Liver (tissue), 9 donors: ENCODE measurements around the gene PPM1D. TPM values are rescaled to one million over a fixed set of nuclear protein-coding genes. Genes with fewer than 3 reads are reported as not detected.

Source experiments
- DNase-seq: peaks from one replicate; pipeline ENCODE4 v3.0.0-alpha.2; 2017; ENCODE audit warnings: low spot score
- H3K27ac ChIP-seq, 2 donors: one replicate each; pipeline ENCODE4 v1.7.0; 2013; ENCODE audit warnings: inconsistent platforms in 2 of 2, low read length in 2 of 2, control low read depth in 1 of 2, low read depth in 1 of 2, mild to moderate bottlenecking in 1 of 2
- H3K27me3 ChIP-seq, 4 donors: one replicate each; pipeline versions ENCODE4 v1.6.1 to v1.7.0; 2013; ENCODE audit warnings: low read length in 3 of 4, inconsistent platforms in 1 of 4, mild to moderate bottlenecking in 1 of 4, moderate library complexity in 1 of 4; ENCODE audit not compliant: control insufficient read depth in 4 of 4, insufficient read depth in 4 of 4
- H3K36me3 ChIP-seq, 4 donors: one replicate each; pipeline versions ENCODE4 v1.6.1 to v1.7.0; 2013; ENCODE audit warnings: low read length in 3 of 4, mild to moderate bottlenecking in 3 of 4, low read depth in 1 of 4, moderate library complexity in 1 of 4; ENCODE audit not compliant: control insufficient read depth in 4 of 4, insufficient read depth in 3 of 4
- H3K4me1 ChIP-seq, 4 donors: one replicate each; pipeline versions ENCODE4 v1.6.1 to v1.7.0; 2013; ENCODE audit warnings: low read length in 3 of 4, mild to moderate bottlenecking in 3 of 4, moderate library complexity in 1 of 4; ENCODE audit not compliant: control insufficient read depth in 4 of 4, insufficient read depth in 4 of 4
- H3K4me3 ChIP-seq, 3 donors: one replicate each; pipeline versions ENCODE4 v1.6.1 to v1.7.0; 2013; ENCODE audit warnings: low read length in 3 of 3, control low read depth in 1 of 3, low read depth in 1 of 3, mild to moderate bottlenecking in 1 of 3
- H3K9ac ChIP-seq, 2 donors: one replicate each; pipeline ENCODE4 v1.7.0; 2013; ENCODE audit warnings: low read length in 2 of 2, mild to moderate bottlenecking in 2 of 2, moderate library complexity in 2 of 2, control low read depth in 1 of 2, low read depth in 1 of 2
- H3K9me3 ChIP-seq, 4 donors: one replicate each; pipeline versions ENCODE4 v1.6.1 to v1.7.0; 2013; ENCODE audit warnings: low read length in 3 of 4; ENCODE audit not compliant: control insufficient read depth in 4 of 4
- CTCF ChIP-seq: fragments of 150-350 bp; IDR thresholded peaks from 2 replicates; pipeline ENCODE4 v1.5.1; 2017; ENCODE audit warnings: improper control_type of control experiment, low read depth, low read length; ENCODE audit not compliant: missing input control
- EGR1 ChIP-seq, 2 donors: IDR thresholded peaks; 2 replicates each; pipeline ENCODE4 v1.6.1; 2016 to 2018; ENCODE audit warnings: antibody characterized with exemption in 2 of 2, low read depth in 2 of 2
- FOXA1 ChIP-seq: IDR thresholded peaks from 2 replicates; pipeline ENCODE4 v1.6.1; 2016; ENCODE audit warnings: antibody characterized with exemption
- FOXA2 ChIP-seq: IDR thresholded peaks from 2 replicates; pipeline ENCODE4 v1.6.1; 2016; ENCODE audit warnings: antibody characterized with exemption
- GABPA ChIP-seq, 2 donors: IDR thresholded peaks in 1 of 2; conservative IDR thresholded peaks in 1 of 2; 2 replicates each; pipeline ENCODE4 v1.6.1; 2016; ENCODE audit warnings: antibody characterized with exemption in 2 of 2, mild to moderate bottlenecking in 1 of 2, moderate library complexity in 1 of 2
- HNF4A ChIP-seq, 2 donors: conservative IDR thresholded peaks; 2 replicates each; pipeline ENCODE4 v1.6.1; 2016; ENCODE audit warnings: antibody characterized with exemption in 2 of 2, mild to moderate bottlenecking in 2 of 2
- HNF4G ChIP-seq: IDR thresholded peaks from 2 replicates; pipeline ENCODE4 v1.6.1; 2016; ENCODE audit warnings: antibody characterized with exemption
- JUND ChIP-seq, 2 donors: IDR thresholded peaks; 2 replicates each; pipeline ENCODE4 v1.6.1; 2016; ENCODE audit warnings: antibody characterized with exemption in 2 of 2
- NR2F2 ChIP-seq: IDR thresholded peaks from 2 replicates; pipeline ENCODE4 v1.6.1; 2016; ENCODE audit warnings: antibody characterized with exemption
- RAD21 ChIP-seq, 2 donors: IDR thresholded peaks; 2 replicates each; pipeline ENCODE4 v1.6.1; 2016; ENCODE audit warnings: antibody characterized with exemption in 2 of 2, mild to moderate bottlenecking in 2 of 2
- REST ChIP-seq: IDR thresholded peaks from 2 replicates; pipeline ENCODE4 v1.6.1; 2016; ENCODE audit warnings: antibody characterized with exemption, mild to moderate bottlenecking
- RXRA ChIP-seq, 2 donors: IDR thresholded peaks; 2 replicates each; pipeline ENCODE4 v1.6.1; 2017 to 2018; ENCODE audit warnings: antibody characterized with exemption in 2 of 2, mild to moderate bottlenecking in 1 of 2
- SP1 ChIP-seq: IDR thresholded peaks from 2 replicates; pipeline ENCODE4 v1.6.1; 2018; ENCODE audit warnings: antibody characterized with exemption, mild to moderate bottlenecking
- TAF1 ChIP-seq: conservative IDR thresholded peaks from 2 replicates; pipeline ENCODE4 v1.6.1; 2016; ENCODE audit warnings: antibody characterized with exemption, mild to moderate bottlenecking
- YY1 ChIP-seq: IDR thresholded peaks from 2 replicates; pipeline ENCODE4 v1.6.1; 2016; ENCODE audit warnings: antibody characterized with exemption, mild to moderate bottlenecking
- WGBS: extraction: QIAGEN DNeasy Blood & Tissue Kit; methylation state at CpG from one replicate; pipeline ENCODE4 v1.1.7; 2013; 5-methylcytosine and 5-hydroxymethylcytosine counted together
- polyA plus RNA-seq, 2 donors: library from polyadenylated mRNA; stranded (reverse) in 1 of 2; unstranded in 1 of 2; fragments of 200-250 nt in 1 of 2; fragments of >200 nt in 1 of 2; fragmentation: Nextera tagmentation in 1 of 2; extraction: Ambion mirVana in 1 of 2; gene quantifications; one replicate each; pipeline versions ENCODE4 v1.2.1 to v1.2.3, GENCODE V29; 2013 to 2015
- total RNA-seq, 2 donors: library from RNA; depleted of rRNA; stranded (reverse); fragments of >200 nt; gene quantifications; one replicate each; pipeline ENCODE4 v1.2.3, GENCODE V29; 2014
- TF ChIP-seq, protein P1 (sequence below): IDR thresholded peaks from 2 replicates; pipeline ENCODE4 v1.6.1; 2016; ENCODE audit warnings: antibody characterized with exemption
- TF ChIP-seq, protein P2 (sequence below): IDR thresholded peaks from 2 replicates; pipeline ENCODE4 v1.6.1; 2016; ENCODE audit warnings: antibody characterized with exemption
- TF ChIP-seq, protein P3 (sequence below): IDR thresholded peaks from 2 replicates; pipeline ENCODE4 v1.6.1; 2016; ENCODE audit warnings: antibody characterized with exemption
- donor health status: healthy.
- donor health status: healthy.
- donor health status: healthy.
- donor health status: healthy.
- donor health status: healthy.

PPM1D gene
- total and polyA plus RNA-seq, 4 donors = 2.0 to 8.7 (median 5.0) TPM

DNA sequence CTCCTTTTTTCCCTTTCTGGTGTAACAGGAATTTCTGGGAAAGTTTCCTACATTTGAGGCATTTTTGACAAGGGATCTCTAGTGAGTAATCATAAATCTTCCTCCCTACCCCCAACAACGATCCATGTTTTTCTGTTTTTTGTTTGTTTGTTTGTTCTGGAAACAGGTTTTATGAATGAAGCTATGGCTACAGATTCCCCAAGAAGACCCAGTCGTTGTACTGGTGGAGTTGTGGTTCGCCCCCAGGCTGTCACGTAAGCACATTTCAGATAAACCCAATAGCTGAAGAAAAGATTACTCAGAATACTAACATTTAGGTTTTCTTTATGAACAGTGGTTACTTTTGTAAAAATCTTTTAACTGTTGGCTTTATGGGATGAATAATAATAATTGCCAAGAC lies 79.3 kb downstream of the PPM1D start:
- WGBS = 91% methylated on average over 4 of the region's 4 CpGs
- Histone ChIP-seq H3K27ac (no peak overlapping the region), H3K4me3 (no peak overlapping the region), H3K4me1 (peaks cover 0 to 15% (median 7%) of the 10 kb centered on the region in 4 donors), H3K36me3 (peaks cover 2 to 8% (median 6%) of the 10 kb centered on the region in 4 donors), H3K9ac (no peak overlapping the region), H3K9me3 (no peaks in the 10 kb centered on the region), H3K27me3 (no peaks in the 10 kb centered on the region)
- DNase-seq = no peak
- no peak for TF ChIP-seq RXRA (IDR thresholded peaks at IDR 0.05)
- TF ChIP-seq, protein P1, sequence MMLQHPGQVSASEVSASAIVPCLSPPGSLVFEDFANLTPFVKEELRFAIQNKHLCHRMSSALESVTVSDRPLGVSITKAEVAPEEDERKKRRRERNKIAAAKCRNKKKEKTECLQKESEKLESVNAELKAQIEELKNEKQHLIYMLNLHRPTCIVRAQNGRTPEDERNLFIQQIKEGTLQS = no peak
- TF ChIP-seq YY1 = no peak
- TF ChIP-seq JUND (IDR thresholded peaks at IDR 0.05) = no peak
- TF ChIP-seq, protein P2, sequence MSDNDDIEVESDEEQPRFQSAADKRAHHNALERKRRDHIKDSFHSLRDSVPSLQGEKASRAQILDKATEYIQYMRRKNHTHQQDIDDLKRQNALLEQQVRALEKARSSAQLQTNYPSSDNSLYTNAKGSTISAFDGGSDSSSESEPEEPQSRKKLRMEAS = no peak
- no peak for TF ChIP-seq TAF1
- TF ChIP-seq CTCF = no peak

DNA sequence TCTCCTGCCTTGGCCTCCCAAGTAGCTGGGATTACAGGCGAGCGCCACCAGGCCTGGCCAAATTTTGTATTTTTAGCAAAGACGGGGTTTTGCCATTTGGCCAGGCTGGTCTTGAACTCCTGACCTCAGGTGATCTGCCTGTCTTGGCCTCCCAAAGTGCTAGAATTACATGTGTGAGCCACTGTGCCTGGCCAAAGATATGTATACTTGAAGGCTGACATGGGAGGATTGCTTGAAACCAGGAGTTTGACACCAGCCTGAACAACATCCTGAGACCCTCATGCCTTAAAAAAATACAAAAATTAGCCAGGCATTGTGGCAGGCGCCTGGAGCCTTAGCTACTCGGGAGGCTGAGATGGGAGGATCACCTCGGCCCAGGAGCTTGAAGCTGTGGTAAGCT lies 80.8 kb downstream of the PPM1D start:
- Histone ChIP-seq H3K4me3 (no peak overlapping the region), H3K27ac (no peak overlapping the region), H3K4me1 (peaks cover 0 to 15% (median 7%) of the 10 kb centered on the region in 4 donors), H3K9ac (no peak overlapping the region), H3K9me3 (no peaks in the 10 kb centered on the region), H3K27me3 (no peaks in the 10 kb centered on the region), H3K36me3 (peaks cover 4 to 12% (median 8%) of the 10 kb centered on the region in 4 donors)
- 98% methylated on average over 6 of the region's 6 CpGs for WGBS
- no peak for DNase-seq
- TF ChIP-seq HNF4G (no peak), RXRA (IDR thresholded peaks at IDR 0.05) (no peak), TAF1 (no peak), NR2F2 (no peak), RAD21 (IDR thresholded peaks at IDR 0.05) (no peak), JUND (IDR thresholded peaks at IDR 0.05) (no peak), FOXA2 (no peak), EGR1 (IDR thresholded peaks at IDR 0.05; ENCODE audit: low read depth in 2 of 2) (no peak), GABPA (IDR thresholded peaks at IDR 0.05 in 1 of 2, conservative IDR thresholded peaks at IDR 0.05 in 1 of 2) (no peak), HNF4A (conservative IDR thresholded peaks at IDR 0.05) (no peak), REST (no peak), SP1 (no peak), YY1 (no peak), CTCF (no peak), FOXA1 (no peak)
- TF ChIP-seq, protein P2 = no peak
- TF ChIP-seq, protein P1 = no peak
- TF ChIP-seq, protein P3, sequence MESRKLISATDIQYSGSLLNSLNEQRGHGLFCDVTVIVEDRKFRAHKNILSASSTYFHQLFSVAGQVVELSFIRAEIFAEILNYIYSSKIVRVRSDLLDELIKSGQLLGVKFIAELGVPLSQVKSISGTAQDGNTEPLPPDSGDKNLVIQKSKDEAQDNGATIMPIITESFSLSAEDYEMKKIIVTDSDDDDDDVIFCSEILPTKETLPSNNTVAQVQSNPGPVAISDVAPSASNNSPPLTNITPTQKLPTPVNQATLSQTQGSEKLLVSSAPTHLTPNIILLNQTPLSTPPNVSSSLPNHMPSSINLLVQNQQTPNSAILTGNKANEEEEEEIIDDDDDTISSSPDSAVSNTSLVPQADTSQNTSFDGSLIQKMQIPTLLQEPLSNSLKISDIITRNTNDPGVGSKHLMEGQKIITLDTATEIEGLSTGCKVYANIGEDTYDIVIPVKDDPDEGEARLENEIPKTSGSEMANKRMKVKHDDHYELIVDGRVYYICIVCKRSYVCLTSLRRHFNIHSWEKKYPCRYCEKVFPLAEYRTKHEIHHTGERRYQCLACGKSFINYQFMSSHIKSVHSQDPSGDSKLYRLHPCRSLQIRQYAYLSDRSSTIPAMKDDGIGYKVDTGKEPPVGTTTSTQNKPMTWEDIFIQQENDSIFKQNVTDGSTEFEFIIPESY = no peak
